HCT116 (cell line): ENCODE results near the gene CACNA1G. TPM values are rescaled to one million over a fixed set of nuclear protein-coding genes. Genes with fewer than 3 reads are reported as not detected.

Experiments used
- ATAC-seq: fragments of 200-7000 bp; cut with Tn5 transposase; 2 replicates; pipeline ENCODE4 v1.9.1; 2020; ENCODE audit warnings: mild to moderate bottlenecking, moderate library complexity
- BruUV-seq: library from RNA; stranded (reverse); fragments of 400-500 nt; replicated peaks from 2 replicates; lab custom pipeline; 2021; lab: Mats Ljungman, UMichigan
- CTCF ChIA-PET: fragments of 300-600 bp; sonication (Branson Sonifier 250); formaldehyde crosslinking; loops from one replicate; lab custom pipeline; 2021; ENCODE audit warnings: antibody characterized with exemption; lab: Charles Lee
- POLR2A ChIA-PET: fragments of 300-600, 350-600 bp; sonication (Branson Sonifier 250); formaldehyde crosslinking; loops from one replicate; lab custom pipeline; 2021; ENCODE audit warnings: antibody characterized with exemption; lab: Charles Lee
- RAD21 ChIA-PET, 2 experiments: fragments of 300-600 bp; sonication (Branson Sonifier 250); formaldehyde crosslinking; loops; one replicate each; lab custom pipeline; 2023; ENCODE audit warnings: low total read pairs in 2 of 2; ENCODE audit not compliant: uncharacterized antibody in 2 of 2, unreplicated experiment in 2 of 2, low non-redundant PET in 1 of 2; lab: Charles Lee
- DNase-seq: peaks from one replicate; pipeline ENCODE4 v3.0.0-alpha.2; 2010; ENCODE audit warnings: low read depth, low spot score
- H2AFZ ChIP-seq: fragments of 200-600 bp; shearing (Covaris generic), sonication (generic); 2 replicates; pipeline ENCODE4 v1.6.1; 2017; ENCODE audit warnings: low read depth, mixed run types, mixed read lengths, antibody characterized with exemption, low read length; ENCODE audit not compliant: poor library complexity, severe bottlenecking
- H3K27ac ChIP-seq: 2 replicates; pipeline ENCODE4 v1.5.1; 2012; ENCODE audit warnings: low read depth, low read length
- H3K27me3 ChIP-seq: fragments of 200-600 bp; sonication (generic); 2 replicates; pipeline ENCODE4 v1.6.1; 2016; ENCODE audit warnings: mixed run types, low read length, mixed read lengths; ENCODE audit not compliant: insufficient read depth
- H3K36me3 ChIP-seq, 2 experiments: fragments of 200-500 bp in 1 of 2; fragments of 200-600 bp in 1 of 2; sonication (Bioruptor generic) in 1 of 2; sonication (generic) in 1 of 2; 2 replicates each; pipeline versions ENCODE4 v1.5.1 to v1.6.1; 2014 to 2016; ENCODE audit warnings: low read length in 2 of 2, inconsistent platforms in 1 of 2, mixed read lengths in 1 of 2, mixed run types in 1 of 2; ENCODE audit not compliant: insufficient read depth in 2 of 2, control insufficient read depth in 1 of 2
- H3K4me1 ChIP-seq, 2 experiments: fragments of 200-600 bp in 1 of 2; sonication (generic) in 1 of 2; 2 replicates each; pipeline versions ENCODE4 v1.5.1 to v1.6.1; 2012 to 2017; ENCODE audit warnings: low read length in 2 of 2, inconsistent platforms in 1 of 2, mild to moderate bottlenecking in 1 of 2, mixed read lengths in 1 of 2, mixed run types in 1 of 2, moderate library complexity in 1 of 2; ENCODE audit not compliant: insufficient read depth in 2 of 2, control insufficient read depth in 1 of 2
- H3K4me2 ChIP-seq: fragments of 200-600 bp; sonication (generic); 2 replicates; pipeline ENCODE4 v1.6.1; 2017; ENCODE audit warnings: mixed run types, low read length, mixed read lengths
- H3K4me3 ChIP-seq, 2 experiments: fragments of 200-600 bp in 1 of 2; sonication (generic) in 1 of 2; replicated peaks in 1 of 2; 2 replicates each; pipeline ENCODE4 v1.5.1; 2011 to 2016; ENCODE audit warnings: low read length in 2 of 2, control low read depth in 1 of 2, low read depth in 1 of 2, mild to moderate bottlenecking in 1 of 2, mixed read lengths in 1 of 2, mixed run types in 1 of 2
- H3K79me2 ChIP-seq: fragments of 200-600 bp; sonication (generic); 2 replicates; pipeline ENCODE4 v1.6.1; 2017; ENCODE audit warnings: mild to moderate bottlenecking, mixed run types, low read length, moderate library complexity, mixed read lengths; ENCODE audit not compliant: insufficient read depth
- H3K9ac ChIP-seq: fragments of 200-600 bp; sonication (generic); 2 replicates; pipeline ENCODE4 v1.6.1; 2016; ENCODE audit warnings: low read length, mixed read lengths
- H3K9me2 ChIP-seq: fragments of 200-600 bp; sonication (generic), shearing (Covaris generic); 2 replicates; pipeline ENCODE4 v1.6.1; 2017; ENCODE audit warnings: mixed run types, mild to moderate bottlenecking, moderate library complexity; ENCODE audit not compliant: insufficient read depth
- H3K9me3 ChIP-seq, 2 experiments: fragments of 200-500 bp in 1 of 2; fragments of 200-600 bp in 1 of 2; sonication (Bioruptor generic) in 1 of 2; sonication (generic) in 1 of 2; 2 replicates each; pipeline ENCODE4 v1.6.1; 2014 to 2017; ENCODE audit warnings: low read length in 2 of 2, mixed read lengths in 2 of 2, inconsistent platforms in 1 of 2, low read depth in 1 of 2, mild to moderate bottlenecking in 1 of 2, mixed run types in 1 of 2, moderate library complexity in 1 of 2; ENCODE audit not compliant: control insufficient read depth in 1 of 2, insufficient read depth in 1 of 2
- H4K20me1 ChIP-seq: fragments of 200-600 bp; sonication (generic), shearing (Covaris generic); 2 replicates; pipeline ENCODE4 v1.6.1; 2017; ENCODE audit warnings: mixed run types, mild to moderate bottlenecking, moderate library complexity; ENCODE audit not compliant: insufficient read depth
- ATF3 ChIP-seq: IDR thresholded peaks from 2 replicates; pipeline ENCODE4 v1.6.1; 2012
- CEBPB ChIP-seq: IDR thresholded peaks from 2 replicates; pipeline ENCODE4 v1.6.1; 2012; ENCODE audit warnings: low read depth
- CTCF ChIP-seq, 3 experiments: fragments of 200-600 bp in 1 of 3; sonication (generic) in 1 of 3; IDR thresholded peaks in 2 of 3; conservative IDR thresholded peaks in 1 of 3; 2 replicates each; pipeline ENCODE4 v1.5.1; 2012 to 2017; ENCODE audit warnings: low read depth in 2 of 3, low read length in 2 of 3, antibody characterized with exemption in 1 of 3, borderline replicate concordance in 1 of 3, control low read depth in 1 of 3, mild to moderate bottlenecking in 1 of 3, mixed read lengths in 1 of 3, mixed run types in 1 of 3, moderate library complexity in 1 of 3; ENCODE audit not compliant: insufficient read depth in 1 of 3
- EZH2 ChIP-seq: fragments of 200-600 bp; sonication (generic); IDR thresholded peaks from 2 replicates; pipeline ENCODE4 v1.6.1; 2017; ENCODE audit warnings: antibody characterized with exemption, mixed run types
- EZH2phosphoT487 ChIP-seq: fragments of 200-600 bp; IDR thresholded peaks from 2 replicates; pipeline ENCODE4 v1.6.1; 2018; ENCODE audit warnings: antibody characterized with exemption, borderline replicate concordance
- POLR2A ChIP-seq: IDR thresholded peaks from 2 replicates; pipeline ENCODE4 v1.7.0; 2011; ENCODE audit warnings: borderline replicate concordance; ENCODE audit not compliant: insufficient read depth, insufficient read length; ENCODE audit errors: extremely low read depth
- RAD21 ChIP-seq: IDR thresholded peaks from 2 replicates; pipeline ENCODE4 v1.6.1; 2012; ENCODE audit warnings: low read depth, mild to moderate bottlenecking
- REST ChIP-seq: IDR thresholded peaks from 2 replicates; pipeline ENCODE4 v1.6.1; 2012; ENCODE audit warnings: low read depth
- SP1 ChIP-seq: IDR thresholded peaks from 2 replicates; pipeline ENCODE4 v1.6.1; 2012; ENCODE audit warnings: low read depth
- YY1 ChIP-seq: IDR thresholded peaks from 2 replicates; pipeline ENCODE4 v1.6.1; 2011; ENCODE audit warnings: low read length, low read depth, moderate library complexity, mild to moderate bottlenecking; ENCODE audit not compliant: insufficient replicate concordance; ENCODE audit errors: extremely low read depth
- ZFX ChIP-seq: fragments of 450-650 bp; IDR thresholded peaks from 2 replicates; pipeline ENCODE4 v1.6.1; 2017
- intact Hi-C: fragments of 100-400 bp; cut with micrococcal nuclease; formaldehyde crosslinking; loops from 2 replicates; pipeline ENCODE4 v1.10.0; 2022
- total RNA-seq: library from RNA; stranded (reverse); gene quantifications from one replicate; pipeline ENCODE4 v1.2.1, GENCODE V29; 2021; ENCODE audit not compliant: unreplicated experiment

Gene CACNA1G
- total RNA-seq, 1 experiment from 2014 or later: 3.4 TPM

DNA sequence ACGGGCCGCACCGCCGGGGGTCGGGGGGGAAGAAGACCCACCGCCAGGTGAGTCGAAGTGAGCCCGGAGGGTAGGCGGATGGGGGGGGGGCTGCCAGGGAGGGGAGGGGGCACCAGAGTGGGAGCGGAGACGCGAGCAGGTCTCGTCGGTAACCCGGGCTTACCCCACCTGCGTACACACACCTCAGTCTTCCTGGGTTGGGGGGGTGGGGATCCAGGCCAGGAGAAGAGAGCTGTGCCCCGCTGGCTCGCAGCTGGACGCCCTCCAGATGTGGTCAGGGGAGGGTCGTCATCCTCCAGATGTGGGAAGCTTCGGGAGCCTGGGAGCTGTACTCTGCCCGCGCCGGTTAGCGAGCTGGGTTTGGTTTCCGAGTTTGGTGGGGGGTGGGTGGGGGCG lies 1.2 kb downstream of the CACNA1G start:
- no peak for ATAC-seq
- H3K27me3 ChIP-seq: no peaks in the 10 kb centered on the region
- no peaks in the 10 kb centered on the region for H3K36me3 ChIP-seq
- BruUV-seq: no TSS peak
- H4K20me1 ChIP-seq: no peaks in the 10 kb centered on the region
- H3K4me3 ChIP-seq: no peak overlapping the region
- POLR2A ChIA-PET: no interaction called here
- TF ChIP-seq CEBPB (no peak), REST (no peak), SP1 (no peak), YY1 (no peak), ATF3 (no peak), CTCF (IDR thresholded peaks at IDR 0.05 in 2 of 3, conservative IDR thresholded peaks at IDR 0.05 in 1 of 3; ENCODE audit: borderline replicate concordance in 1 of 3, insufficient read depth in 1 of 3, low read depth in 2 of 3, low read length in 2 of 3) (no peak), RAD21 (no peak), POLR2A (no peak), EZH2 (no peak), ZFX (no peak), EZH2phosphoT487 (no peak)
- no peak overlapping the region for H3K27ac ChIP-seq
- intact Hi-C loops: no loop called here
- H3K79me2 ChIP-seq: no peaks in the 10 kb centered on the region
- no peak for DNase-seq
- no peak overlapping the region for H2AFZ ChIP-seq
- peaks cover 6 to 18% of the 10 kb centered on the region in 2 experiments; a peak in 3 of 4 replicates for H3K4me1 ChIP-seq
- H3K4me2 ChIP-seq: no peak overlapping the region
- RAD21 ChIA-PET: interaction anchor here in 1 of 2 experiments (0.6 kb wide), 1 partner anchor 67 kb away, joined by 4 read pairs; no protein-coding TSS in a partner anchor
- H3K9me3 ChIP-seq: no peaks in the 10 kb centered on the region
- no peaks in the 10 kb centered on the region for H3K9me2 ChIP-seq
- no peak overlapping the region for H3K9ac ChIP-seq
- CTCF ChIA-PET: no interaction called here
